K562 (cell line): ENCODE data around the gene LYZL6. TPM values are rescaled to one million over a fixed set of nuclear protein-coding genes. Genes with fewer than 3 reads are reported as not detected.

Source experiments
- BACH1 ChIP-seq: fragments of 200-800 bp; sonication (Bioruptor generic); IDR thresholded peaks from 2 replicates; pipeline ENCODE4 v1.6.1; 2016; ENCODE audit warnings: missing genetic modification characterization, missing compliant biosample characterization
- MAZ ChIP-seq, 2 experiments: fragments of 450-650 bp in 1 of 2; sonication (generic) in 1 of 2; formaldehyde crosslinking; IDR thresholded peaks in 1 of 2; conservative IDR thresholded peaks in 1 of 2; 2 replicates each; pipeline versions ENCODE4 v1.4.0 to v1.5.0; 2020; ENCODE audit warnings: mild to moderate bottlenecking in 1 of 2, missing genetic modification reagents in 1 of 2
- NFIC ChIP-seq: fragments of 450-650 bp; IDR thresholded peaks from 2 replicates; pipeline ENCODE4 v1.6.1; 2017; ENCODE audit warnings: mild to moderate bottlenecking, inconsistent platforms
- RBM34 ChIP-seq: fragments of 200-400 bp; formaldehyde crosslinking; IDR thresholded peaks from 2 replicates; pipeline ENCODE4 v1.6.1; 2018; ENCODE audit warnings: low read length, borderline replicate concordance; ENCODE audit not compliant: insufficient read depth
- SMAD4 ChIP-seq: fragments of 250-450 bp; sonication (Bioruptor Pico); conservative IDR thresholded peaks from 2 replicates; pipeline ENCODE4 v1.8.0; 2021; ENCODE audit warnings: inconsistent platforms, mild to moderate bottlenecking, moderate library complexity
- TEAD1 ChIP-seq, 2 experiments: fragments of 450-650 bp in 1 of 2; sonication (generic) in 1 of 2; formaldehyde crosslinking; IDR thresholded peaks; 2 replicates each; pipeline versions ENCODE4 v1.4.0 to v1.8.0; 2020 to 2022; ENCODE audit warnings: mild to moderate bottlenecking in 2 of 2, missing genetic modification reagents in 1 of 2
- polyA plus RNA-seq, 8 experiments: library from polyadenylated mRNA; depleted of rRNA in 4 of 8; stranded (reverse) in 5 of 8; unstranded in 3 of 8; fragments of >200 nt; fragmentation: Nextera tagmentation in 2 of 8; fragmentation: Illumina TruSeq in 1 of 8; extraction: Ambion mirVana in 2 of 8; extraction: Trizol in 1 of 8; gene quantifications; 2 replicates each; pipeline versions ENCODE4 v1.2.1 to v1.2.3, GENCODE V29; 2011 to 2014; ENCODE audit warnings: inconsistent platforms in 1 of 8, missing spikeins in 1 of 8
- total RNA-seq, 7 experiments: library from RNA; depleted of rRNA in 6 of 7; stranded (reverse); fragments of >200 nt in 6 of 7; fragmentation: Illumina TruSeq in 2 of 7; extraction: Trizol in 2 of 7; gene quantifications; 2 replicates each; pipeline versions ENCODE4 v1.2.1 to v1.2.3, GENCODE V29; 2011 to 2021; ENCODE audit warnings: low replicate concordance in 1 of 7
- TF ChIP-seq, protein P1 (sequence below), 2 experiments: fragments of 450-650 bp in 1 of 2; IDR thresholded peaks; 2 replicates each; pipeline ENCODE4 v1.6.1; 2011 to 2017; ENCODE audit warnings: low read depth in 2 of 2, antibody characterized with exemption in 1 of 2, borderline replicate concordance in 1 of 2, low read length in 1 of 2, mild to moderate bottlenecking in 1 of 2, mixed read lengths in 1 of 2; ENCODE audit not compliant: control insufficient read depth in 1 of 2
- TF ChIP-seq, protein P2 (sequence below), 2 experiments: fragments of 450-650 bp in 1 of 2; sonication (generic) in 1 of 2; formaldehyde crosslinking; conservative IDR thresholded peaks; 2 replicates each; pipeline versions ENCODE4 v1.4.0 to v1.8.1; 2020 to 2022; ENCODE audit warnings: mild to moderate bottlenecking in 1 of 2, missing genetic modification reagents in 1 of 2
- TF ChIP-seq, protein P3 (sequence below): fragments of 450-650 bp; IDR thresholded peaks from 2 replicates; pipeline ENCODE4 v1.6.1; 2016; ENCODE audit warnings: mild to moderate bottlenecking, moderate library complexity

LYZL6 gene
- total and polyA plus RNA-seq, 9 of the 15 experiments (the other 6 are each of a cell fraction or from before 2014, with no cell fraction given), result not detected

DNA sequence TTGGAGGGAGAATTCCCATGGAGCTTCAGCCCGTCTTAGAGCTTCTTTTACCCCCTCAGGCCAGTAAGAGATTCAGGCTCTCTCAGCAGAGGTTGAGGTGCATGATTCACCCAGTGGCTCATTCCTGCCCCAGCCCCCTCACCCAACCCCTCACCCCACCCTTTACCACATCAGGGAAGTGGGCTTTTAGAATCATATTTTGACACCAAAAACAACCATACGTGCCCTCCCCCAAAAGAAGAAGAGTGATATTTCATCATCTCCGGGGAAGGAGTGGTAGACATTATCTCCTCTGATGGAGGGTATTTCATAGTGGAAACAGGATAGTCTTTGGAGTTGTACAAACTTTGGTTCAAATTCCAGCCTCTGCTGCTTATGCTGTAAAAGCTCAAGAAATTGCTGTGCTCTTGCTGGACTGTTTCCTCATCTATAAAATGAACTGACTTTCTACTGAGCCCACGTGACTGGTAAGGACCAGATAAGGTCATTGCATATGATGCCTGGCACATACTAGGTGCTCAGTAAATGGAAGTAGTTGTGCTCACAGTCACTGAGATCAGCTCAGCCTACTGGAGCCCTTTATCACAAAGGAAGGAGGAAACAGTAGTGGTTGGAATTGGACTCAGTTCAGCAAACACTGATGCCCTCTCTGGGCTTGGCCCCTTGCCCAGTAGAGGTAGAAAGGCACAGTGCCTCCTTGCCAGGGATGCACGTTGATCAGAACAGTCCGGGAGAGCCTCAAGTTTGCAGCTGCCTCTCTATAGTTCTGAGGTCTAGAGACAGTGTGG lies 45.0 kb downstream of the LYZL6 start (continued):
- TF ChIP-seq, protein P1, sequence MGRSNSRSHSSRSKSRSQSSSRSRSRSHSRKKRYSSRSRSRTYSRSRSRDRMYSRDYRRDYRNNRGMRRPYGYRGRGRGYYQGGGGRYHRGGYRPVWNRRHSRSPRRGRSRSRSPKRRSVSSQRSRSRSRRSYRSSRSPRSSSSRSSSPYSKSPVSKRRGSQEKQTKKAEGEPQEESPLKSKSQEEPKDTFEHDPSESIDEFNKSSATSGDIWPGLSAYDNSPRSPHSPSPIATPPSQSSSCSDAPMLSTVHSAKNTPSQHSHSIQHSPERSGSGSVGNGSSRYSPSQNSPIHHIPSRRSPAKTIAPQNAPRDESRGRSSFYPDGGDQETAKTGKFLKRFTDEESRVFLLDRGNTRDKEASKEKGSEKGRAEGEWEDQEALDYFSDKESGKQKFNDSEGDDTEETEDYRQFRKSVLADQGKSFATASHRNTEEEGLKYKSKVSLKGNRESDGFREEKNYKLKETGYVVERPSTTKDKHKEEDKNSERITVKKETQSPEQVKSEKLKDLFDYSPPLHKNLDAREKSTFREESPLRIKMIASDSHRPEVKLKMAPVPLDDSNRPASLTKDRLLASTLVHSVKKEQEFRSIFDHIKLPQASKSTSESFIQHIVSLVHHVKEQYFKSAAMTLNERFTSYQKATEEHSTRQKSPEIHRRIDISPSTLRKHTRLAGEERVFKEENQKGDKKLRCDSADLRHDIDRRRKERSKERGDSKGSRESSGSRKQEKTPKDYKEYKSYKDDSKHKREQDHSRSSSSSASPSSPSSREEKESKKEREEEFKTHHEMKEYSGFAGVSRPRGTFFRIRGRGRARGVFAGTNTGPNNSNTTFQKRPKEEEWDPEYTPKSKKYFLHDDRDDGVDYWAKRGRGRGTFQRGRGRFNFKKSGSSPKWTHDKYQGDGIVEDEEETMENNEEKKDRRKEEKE (IDR thresholded peaks at IDR 0.05; ENCODE audit: borderline replicate concordance in 1 of 2, control insufficient read depth in 1 of 2, low read depth in 2 of 2, low read length in 1 of 2), result no peak
- TF ChIP-seq TEAD1 (CRISPR knock-in tag; IDR thresholded peaks at IDR 0.05) (no peak), BACH1 (0 out of 2 replicates have a peak, but pooled peaks have one; percentile 40), SMAD4 (CRISPR knock-in tag) (peak; percentile 52; the same call in 1 of the 2 replicates), RBM34 (no peak), NFIC (peak; percentile 45; the same call in 1 of the 2 replicates), MAZ (CRISPR knock-in tag; conservative IDR thresholded peaks at IDR 0.05 in 1 of 2, IDR thresholded peaks at IDR 0.05 in 1 of 2) (no peak)
- TF ChIP-seq, protein P2, sequence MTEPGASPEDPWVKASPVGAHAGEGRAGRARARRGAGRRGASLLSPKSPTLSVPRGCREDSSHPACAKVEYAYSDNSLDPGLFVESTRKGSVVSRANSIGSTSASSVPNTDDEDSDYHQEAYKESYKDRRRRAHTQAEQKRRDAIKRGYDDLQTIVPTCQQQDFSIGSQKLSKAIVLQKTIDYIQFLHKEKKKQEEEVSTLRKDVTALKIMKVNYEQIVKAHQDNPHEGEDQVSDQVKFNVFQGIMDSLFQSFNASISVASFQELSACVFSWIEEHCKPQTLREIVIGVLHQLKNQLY (CRISPR knock-in tag; conservative IDR thresholded peaks at IDR 0.05), result no peak
- TF ChIP-seq, protein P3, sequence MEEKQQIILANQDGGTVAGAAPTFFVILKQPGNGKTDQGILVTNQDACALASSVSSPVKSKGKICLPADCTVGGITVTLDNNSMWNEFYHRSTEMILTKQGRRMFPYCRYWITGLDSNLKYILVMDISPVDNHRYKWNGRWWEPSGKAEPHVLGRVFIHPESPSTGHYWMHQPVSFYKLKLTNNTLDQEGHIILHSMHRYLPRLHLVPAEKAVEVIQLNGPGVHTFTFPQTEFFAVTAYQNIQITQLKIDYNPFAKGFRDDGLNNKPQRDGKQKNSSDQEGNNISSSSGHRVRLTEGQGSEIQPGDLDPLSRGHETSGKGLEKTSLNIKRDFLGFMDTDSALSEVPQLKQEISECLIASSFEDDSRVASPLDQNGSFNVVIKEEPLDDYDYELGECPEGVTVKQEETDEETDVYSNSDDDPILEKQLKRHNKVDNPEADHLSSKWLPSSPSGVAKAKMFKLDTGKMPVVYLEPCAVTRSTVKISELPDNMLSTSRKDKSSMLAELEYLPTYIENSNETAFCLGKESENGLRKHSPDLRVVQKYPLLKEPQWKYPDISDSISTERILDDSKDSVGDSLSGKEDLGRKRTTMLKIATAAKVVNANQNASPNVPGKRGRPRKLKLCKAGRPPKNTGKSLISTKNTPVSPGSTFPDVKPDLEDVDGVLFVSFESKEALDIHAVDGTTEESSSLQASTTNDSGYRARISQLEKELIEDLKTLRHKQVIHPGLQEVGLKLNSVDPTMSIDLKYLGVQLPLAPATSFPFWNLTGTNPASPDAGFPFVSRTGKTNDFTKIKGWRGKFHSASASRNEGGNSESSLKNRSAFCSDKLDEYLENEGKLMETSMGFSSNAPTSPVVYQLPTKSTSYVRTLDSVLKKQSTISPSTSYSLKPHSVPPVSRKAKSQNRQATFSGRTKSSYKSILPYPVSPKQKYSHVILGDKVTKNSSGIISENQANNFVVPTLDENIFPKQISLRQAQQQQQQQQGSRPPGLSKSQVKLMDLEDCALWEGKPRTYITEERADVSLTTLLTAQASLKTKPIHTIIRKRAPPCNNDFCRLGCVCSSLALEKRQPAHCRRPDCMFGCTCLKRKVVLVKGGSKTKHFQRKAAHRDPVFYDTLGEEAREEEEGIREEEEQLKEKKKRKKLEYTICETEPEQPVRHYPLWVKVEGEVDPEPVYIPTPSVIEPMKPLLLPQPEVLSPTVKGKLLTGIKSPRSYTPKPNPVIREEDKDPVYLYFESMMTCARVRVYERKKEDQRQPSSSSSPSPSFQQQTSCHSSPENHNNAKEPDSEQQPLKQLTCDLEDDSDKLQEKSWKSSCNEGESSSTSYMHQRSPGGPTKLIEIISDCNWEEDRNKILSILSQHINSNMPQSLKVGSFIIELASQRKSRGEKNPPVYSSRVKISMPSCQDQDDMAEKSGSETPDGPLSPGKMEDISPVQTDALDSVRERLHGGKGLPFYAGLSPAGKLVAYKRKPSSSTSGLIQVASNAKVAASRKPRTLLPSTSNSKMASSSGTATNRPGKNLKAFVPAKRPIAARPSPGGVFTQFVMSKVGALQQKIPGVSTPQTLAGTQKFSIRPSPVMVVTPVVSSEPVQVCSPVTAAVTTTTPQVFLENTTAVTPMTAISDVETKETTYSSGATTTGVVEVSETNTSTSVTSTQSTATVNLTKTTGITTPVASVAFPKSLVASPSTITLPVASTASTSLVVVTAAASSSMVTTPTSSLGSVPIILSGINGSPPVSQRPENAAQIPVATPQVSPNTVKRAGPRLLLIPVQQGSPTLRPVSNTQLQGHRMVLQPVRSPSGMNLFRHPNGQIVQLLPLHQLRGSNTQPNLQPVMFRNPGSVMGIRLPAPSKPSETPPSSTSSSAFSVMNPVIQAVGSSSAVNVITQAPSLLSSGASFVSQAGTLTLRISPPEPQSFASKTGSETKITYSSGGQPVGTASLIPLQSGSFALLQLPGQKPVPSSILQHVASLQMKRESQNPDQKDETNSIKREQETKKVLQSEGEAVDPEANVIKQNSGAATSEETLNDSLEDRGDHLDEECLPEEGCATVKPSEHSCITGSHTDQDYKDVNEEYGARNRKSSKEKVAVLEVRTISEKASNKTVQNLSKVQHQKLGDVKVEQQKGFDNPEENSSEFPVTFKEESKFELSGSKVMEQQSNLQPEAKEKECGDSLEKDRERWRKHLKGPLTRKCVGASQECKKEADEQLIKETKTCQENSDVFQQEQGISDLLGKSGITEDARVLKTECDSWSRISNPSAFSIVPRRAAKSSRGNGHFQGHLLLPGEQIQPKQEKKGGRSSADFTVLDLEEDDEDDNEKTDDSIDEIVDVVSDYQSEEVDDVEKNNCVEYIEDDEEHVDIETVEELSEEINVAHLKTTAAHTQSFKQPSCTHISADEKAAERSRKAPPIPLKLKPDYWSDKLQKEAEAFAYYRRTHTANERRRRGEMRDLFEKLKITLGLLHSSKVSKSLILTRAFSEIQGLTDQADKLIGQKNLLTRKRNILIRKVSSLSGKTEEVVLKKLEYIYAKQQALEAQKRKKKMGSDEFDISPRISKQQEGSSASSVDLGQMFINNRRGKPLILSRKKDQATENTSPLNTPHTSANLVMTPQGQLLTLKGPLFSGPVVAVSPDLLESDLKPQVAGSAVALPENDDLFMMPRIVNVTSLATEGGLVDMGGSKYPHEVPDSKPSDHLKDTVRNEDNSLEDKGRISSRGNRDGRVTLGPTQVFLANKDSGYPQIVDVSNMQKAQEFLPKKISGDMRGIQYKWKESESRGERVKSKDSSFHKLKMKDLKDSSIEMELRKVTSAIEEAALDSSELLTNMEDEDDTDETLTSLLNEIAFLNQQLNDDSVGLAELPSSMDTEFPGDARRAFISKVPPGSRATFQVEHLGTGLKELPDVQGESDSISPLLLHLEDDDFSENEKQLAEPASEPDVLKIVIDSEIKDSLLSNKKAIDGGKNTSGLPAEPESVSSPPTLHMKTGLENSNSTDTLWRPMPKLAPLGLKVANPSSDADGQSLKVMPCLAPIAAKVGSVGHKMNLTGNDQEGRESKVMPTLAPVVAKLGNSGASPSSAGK, result no peak
